Neutrophil (primary cell): ENCODE measurements around the gene TMEM205.
A peak's percentile ranks its signal among the peaks of the same experiment; 100 is the strongest.
"Not testable (repeated sequence)": the region's sequence is repeated elsewhere in the genome, so short reads cannot be mapped to it uniquely, and the experiment has no call there.

ENCODE experiments used
- H3K27ac ChIP-seq: fragments of 200-600 bp; sonication (generic); 2 replicates; pipeline ENCODE4 v1.5.1; 2016; ENCODE audit warnings: mild to moderate bottlenecking, moderate library complexity
- H3K27me3 ChIP-seq: fragments of 200-600 bp; sonication (generic); 2 replicates; pipeline ENCODE4 v1.6.0; 2016; ENCODE audit warnings: mild to moderate bottlenecking
- H3K36me3 ChIP-seq: fragments of 200-600 bp; sonication (generic); 2 replicates; pipeline ENCODE4 v1.5.1; 2017
- H3K4me1 ChIP-seq, 2 experiments: fragments of 200-600 bp in 1 of 2; sonication (generic) in 1 of 2; 1 replicate in 1 of 2; 2 replicates in 1 of 2; pipeline versions ENCODE4 v1.5.1 to v1.6.1; 2013 to 2016; ENCODE audit warnings: low read depth in 1 of 2, low read length in 1 of 2, mild to moderate bottlenecking in 1 of 2, moderate library complexity in 1 of 2; ENCODE audit not compliant: control insufficient read depth in 1 of 2, insufficient read depth in 1 of 2
- H3K4me3 ChIP-seq, 2 experiments: fragments of 200-600 bp in 1 of 2; sonication (generic) in 1 of 2; 1 replicate in 1 of 2; 2 replicates in 1 of 2; pipeline ENCODE4 v1.5.1; 2013 to 2016; ENCODE audit warnings: low read depth in 1 of 2, low read length in 1 of 2, mild to moderate bottlenecking in 1 of 2, moderate library complexity in 1 of 2
- H3K9me3 ChIP-seq: fragments of 200-600 bp; sonication (generic); 2 replicates; pipeline ENCODE4 v1.5.1; 2016
- TF ChIP-seq, protein P1 (sequence below): fragments of 200-600 bp; sonication (generic); IDR thresholded peaks from 2 replicates; pipeline ENCODE4 v1.5.1; 2016; ENCODE audit warnings: antibody characterized with exemption

TMEM205 gene

DNA sequence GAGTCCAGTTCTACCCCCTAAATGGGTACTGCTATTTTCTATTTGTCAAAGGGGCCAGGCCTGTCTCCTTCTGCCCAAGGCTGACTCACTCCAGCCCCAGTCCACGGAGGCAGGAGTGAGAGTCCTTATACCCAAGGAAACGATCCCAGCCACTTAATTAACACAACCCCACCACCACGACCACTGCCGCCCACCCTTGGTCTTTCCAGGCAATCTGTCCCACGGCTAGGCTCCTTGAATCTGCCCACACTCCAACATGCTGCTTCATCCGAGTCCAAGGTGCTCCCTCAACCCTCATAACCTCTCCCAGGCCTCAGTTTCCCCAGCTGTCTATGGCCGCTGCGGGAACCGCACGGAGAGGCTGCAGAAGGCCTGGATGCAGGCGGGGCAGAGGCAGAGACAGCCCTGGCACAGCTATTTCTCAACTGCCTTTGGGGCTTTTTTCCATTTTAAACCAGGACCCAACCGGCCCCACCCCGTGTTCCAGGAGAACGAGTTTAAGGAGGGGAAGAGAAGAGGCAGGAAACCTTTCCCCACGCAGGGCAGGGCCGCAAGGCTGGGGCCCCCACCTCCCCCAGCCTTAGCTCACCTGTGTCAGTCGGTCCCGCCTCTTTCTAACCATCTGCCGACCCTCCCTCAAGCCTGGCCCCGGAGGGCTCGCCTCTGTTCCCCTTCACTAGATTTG, 7.4 kb downstream of the TMEM205 start:
- peak overlapping the region; percentile 77 for H3K27ac ChIP-seq
- peaks cover 58 to 62% of the 10 kb centered on the region in 2 experiments for H3K4me1 ChIP-seq
- H3K9me3 ChIP-seq, result no peaks in the 10 kb centered on the region
- TF ChIP-seq, protein P1, sequence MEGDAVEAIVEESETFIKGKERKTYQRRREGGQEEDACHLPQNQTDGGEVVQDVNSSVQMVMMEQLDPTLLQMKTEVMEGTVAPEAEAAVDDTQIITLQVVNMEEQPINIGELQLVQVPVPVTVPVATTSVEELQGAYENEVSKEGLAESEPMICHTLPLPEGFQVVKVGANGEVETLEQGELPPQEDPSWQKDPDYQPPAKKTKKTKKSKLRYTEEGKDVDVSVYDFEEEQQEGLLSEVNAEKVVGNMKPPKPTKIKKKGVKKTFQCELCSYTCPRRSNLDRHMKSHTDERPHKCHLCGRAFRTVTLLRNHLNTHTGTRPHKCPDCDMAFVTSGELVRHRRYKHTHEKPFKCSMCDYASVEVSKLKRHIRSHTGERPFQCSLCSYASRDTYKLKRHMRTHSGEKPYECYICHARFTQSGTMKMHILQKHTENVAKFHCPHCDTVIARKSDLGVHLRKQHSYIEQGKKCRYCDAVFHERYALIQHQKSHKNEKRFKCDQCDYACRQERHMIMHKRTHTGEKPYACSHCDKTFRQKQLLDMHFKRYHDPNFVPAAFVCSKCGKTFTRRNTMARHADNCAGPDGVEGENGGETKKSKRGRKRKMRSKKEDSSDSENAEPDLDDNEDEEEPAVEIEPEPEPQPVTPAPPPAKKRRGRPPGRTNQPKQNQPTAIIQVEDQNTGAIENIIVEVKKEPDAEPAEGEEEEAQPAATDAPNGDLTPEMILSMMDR, result no peak
- H3K36me3 ChIP-seq, result peaks cover 36% of the 10 kb centered on the region
- H3K4me3 ChIP-seq, result peak overlapping the region; percentile 89 to 100
- no peaks in the 10 kb centered on the region for H3K27me3 ChIP-seq

DNA sequence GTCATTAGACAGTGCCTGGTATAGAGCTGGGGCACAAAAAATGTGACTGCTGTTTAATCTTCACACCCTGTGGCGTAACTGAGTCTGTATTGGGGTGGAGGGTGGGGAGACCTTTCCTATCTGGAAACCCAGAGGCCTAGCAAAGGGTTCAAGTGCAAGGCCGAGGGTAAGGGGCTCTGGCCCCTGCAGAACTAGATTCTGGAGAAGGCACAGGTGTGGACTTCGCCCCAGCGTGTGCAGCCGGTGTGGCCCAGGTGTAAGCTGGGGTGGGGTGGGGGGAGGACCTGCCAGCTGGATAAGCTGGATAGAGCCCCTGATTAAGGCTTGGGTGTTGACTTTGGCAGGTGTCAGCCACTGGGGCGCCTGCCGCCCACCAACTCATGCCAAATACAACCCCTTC, 7.9 kb downstream of the TMEM205 start:
- Histone ChIP-seq H3K27ac (peak overlapping the region; percentile 77), H3K4me3 (peak overlapping the region; percentile 89 to 100), H3K9me3 (no peaks in the 10 kb centered on the region), H3K27me3 (no peaks in the 10 kb centered on the region), H3K4me1 (peaks cover 55 to 57% of the 10 kb centered on the region in 2 experiments), H3K36me3 (peaks cover 42% of the 10 kb centered on the region)
- TF ChIP-seq, protein P1, result no peak

DNA sequence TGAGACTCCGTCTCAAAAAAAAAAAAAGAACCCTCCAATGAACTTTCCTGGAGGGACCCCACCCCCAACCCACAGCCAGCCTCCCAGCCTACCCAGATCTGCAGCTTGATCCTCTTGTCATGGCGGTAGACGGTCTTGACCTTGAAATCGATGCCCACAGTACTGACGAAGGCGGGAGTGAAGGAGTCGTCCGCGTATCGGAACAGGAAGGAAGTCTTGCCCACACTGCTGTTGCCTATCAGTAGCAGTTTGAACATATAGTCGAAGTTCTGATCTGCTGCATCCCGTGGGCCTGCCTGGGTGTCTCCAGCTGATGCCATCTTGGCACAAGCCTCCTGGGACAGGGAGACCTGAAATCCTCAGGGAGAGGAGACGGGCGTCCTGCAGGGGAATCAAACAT, 9.0 kb downstream of the TMEM205 start:
- Histone ChIP-seq H3K27me3 (no peaks in the 10 kb centered on the region), H3K36me3 (peaks cover 53% of the 10 kb centered on the region), H3K4me3 (peak overlapping the region; percentile 89 to 100), H3K9me3 (no peaks in the 10 kb centered on the region), H3K27ac (peak overlapping the region; percentile 77), H3K4me1 (peaks cover 54 to 55% of the 10 kb centered on the region in 2 experiments)
- TF ChIP-seq, protein P1, result no peak

DNA sequence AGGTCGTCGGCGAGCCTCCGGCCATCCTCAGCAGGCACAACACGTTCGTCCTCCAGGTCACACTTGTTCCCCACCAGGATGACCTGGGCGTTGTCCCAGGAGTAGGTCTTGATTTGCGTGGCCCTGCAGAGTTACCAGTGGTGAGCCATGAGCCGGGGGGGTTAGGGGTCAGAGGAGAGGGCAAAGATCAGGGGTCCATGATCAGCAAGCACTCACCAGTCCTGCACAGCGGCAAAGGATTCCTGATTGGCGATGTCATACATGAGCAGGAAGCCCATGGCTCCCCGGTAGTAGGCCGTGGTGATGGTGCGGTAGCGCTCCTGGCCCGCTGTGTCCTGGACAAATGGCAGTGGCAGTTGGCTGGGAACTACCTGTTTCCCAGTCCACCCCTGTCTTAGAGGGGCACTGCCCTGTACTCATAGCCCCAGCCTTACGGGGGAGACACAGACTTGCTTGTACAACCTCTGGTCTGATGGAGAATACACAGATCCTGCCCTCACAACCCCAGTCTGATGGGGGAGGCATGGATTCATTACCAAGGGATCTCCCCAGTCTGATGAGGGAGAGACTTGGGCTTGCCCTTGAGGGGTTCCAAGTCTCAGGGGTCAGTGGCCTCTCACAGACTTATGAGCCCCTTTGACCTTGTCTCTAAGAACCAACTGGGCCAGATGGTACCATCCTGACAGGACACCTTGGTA, 10.5 kb downstream of the TMEM205 start:
- peak overlapping the region; percentile 77 for H3K27ac ChIP-seq
- peaks cover 49 to 51% of the 10 kb centered on the region in 2 experiments for H3K4me1 ChIP-seq
- peak overlapping the region in 1 of 2 experiments; percentile 8 for H3K4me3 ChIP-seq
- H3K9me3 ChIP-seq, result no peaks in the 10 kb centered on the region
- TF ChIP-seq, protein P1, result no peak
- no peaks in the 10 kb centered on the region for H3K27me3 ChIP-seq
- H3K36me3 ChIP-seq, result peaks cover 68% of the 10 kb centered on the region

DNA sequence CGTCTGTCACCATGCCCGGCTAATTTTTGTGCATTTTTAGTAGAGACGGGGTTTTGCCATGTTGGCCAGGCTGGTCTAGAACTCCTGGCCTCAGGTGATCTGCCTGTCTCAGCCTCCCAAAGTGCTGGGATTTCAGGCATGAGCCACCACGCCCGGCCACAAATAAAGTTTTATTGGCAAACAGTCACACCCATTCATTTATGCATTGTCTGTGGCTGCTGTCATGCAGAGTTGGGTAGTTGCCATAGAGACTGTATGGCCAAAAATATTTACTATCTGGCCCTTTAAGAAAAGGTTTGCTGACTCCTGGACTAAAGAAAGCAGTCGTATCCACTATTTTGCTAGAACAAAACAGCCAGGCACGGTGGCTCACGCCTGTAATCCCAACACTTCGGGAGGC, 12.2 kb downstream of the TMEM205 start:
- not testable (repeated sequence) for H3K27me3 ChIP-seq, H3K4me3 ChIP-seq, H3K9me3 ChIP-seq
- Histone ChIP-seq H3K27ac (peak overlapping the region; percentile 71), H3K36me3 (peaks cover 85% of the 10 kb centered on the region), H3K4me1 (peaks cover 37 to 47% of the 10 kb centered on the region in 2 experiments)

DNA sequence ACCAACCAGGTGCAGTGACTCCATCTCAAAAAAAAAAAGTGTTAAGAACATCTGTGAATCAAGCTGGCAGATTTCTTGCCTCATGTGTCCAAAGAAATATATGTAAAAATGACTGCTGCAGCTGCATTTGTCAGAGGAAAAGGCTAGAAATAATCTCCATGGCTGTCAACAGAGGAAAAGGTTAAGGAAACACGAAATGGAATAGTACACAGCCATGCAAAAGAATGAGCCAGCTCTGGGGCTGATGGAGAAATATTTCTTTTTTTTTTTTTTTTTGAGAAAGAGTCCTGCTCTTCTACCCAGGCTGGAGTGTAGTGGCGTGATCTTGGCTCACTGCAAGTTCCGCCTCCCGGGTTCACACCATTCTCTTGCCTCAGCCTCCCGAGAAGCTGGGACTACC, 13.2 kb downstream of the TMEM205 start:
- peaks cover 95% of the 10 kb centered on the region for H3K36me3 ChIP-seq
- H3K27ac ChIP-seq, result peak overlapping the region; percentile 71
- TF ChIP-seq, protein P1, result no peak

More for the DNA sequence above, 13.2 kb downstream of the TMEM205 start:
- H3K4me1 ChIP-seq, result peaks cover 32 to 37% of the 10 kb centered on the region in 2 experiments
- H3K27me3 ChIP-seq, result no peaks in the 10 kb centered on the region
- no peaks in the 10 kb centered on the region for H3K9me3 ChIP-seq
- no peak overlapping the region for H3K4me3 ChIP-seq
